NT2/D1 (cell line): ENCODE results near the gene DMAC2L.

ENCODE experiments used
- SUZ12 ChIP-seq: IDR thresholded peaks from 2 replicates; pipeline ENCODE4 v1.6.1; 2011; ENCODE audit not compliant: insufficient read length, insufficient read depth; ENCODE audit errors: extremely low read depth
- YY1 ChIP-seq: IDR thresholded peaks from 2 replicates; pipeline ENCODE4 v1.6.1; 2011; ENCODE audit not compliant: insufficient read length, insufficient read depth
- ZNF274 ChIP-seq: IDR thresholded peaks from 2 replicates; pipeline ENCODE4 v1.6.1; 2011; ENCODE audit warnings: mild to moderate bottlenecking, low read depth, low read length

- TF ChIP-seq ZNF274 (no peak), YY1 (no peak), SUZ12 (no peak)
Measured at GRCh38 chr14:50360851-50361250, 48.7 kb downstream of the DMAC2L start.
